CD4-positive, alpha-beta T cell treated with Interleukin-1 beta for 1 hour (primary cell): ENCODE data around the gene PLA2G4F.

ENCODE experiments used
- DNase-seq, 2 donors: peaks; one replicate each; pipeline ENCODE4 v3.0.0-alpha.2; 2020 to 2022

The PLA2G4F gene

DNA sequence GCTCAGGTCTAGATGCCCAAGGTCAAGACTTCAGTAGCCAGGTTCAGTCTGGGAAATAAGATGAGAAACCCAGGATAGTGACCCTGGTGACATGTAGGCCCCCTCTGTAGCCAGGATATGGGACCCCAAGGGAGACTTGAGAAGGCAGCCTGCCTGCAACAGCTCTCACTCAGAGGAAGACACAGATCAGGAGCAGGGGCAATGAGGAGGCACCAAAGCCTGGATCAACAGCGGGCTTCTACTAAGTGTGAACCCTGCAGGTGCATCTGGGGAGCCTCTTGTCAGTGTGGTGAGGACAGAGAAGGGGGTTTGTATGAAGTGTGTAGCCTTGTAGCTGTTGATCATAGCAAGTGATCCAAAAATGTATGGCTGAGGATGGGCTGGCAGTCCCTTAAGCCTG is 25.4 kb downstream of the PLA2G4F start:
- DNase-seq, result no peak

DNA sequence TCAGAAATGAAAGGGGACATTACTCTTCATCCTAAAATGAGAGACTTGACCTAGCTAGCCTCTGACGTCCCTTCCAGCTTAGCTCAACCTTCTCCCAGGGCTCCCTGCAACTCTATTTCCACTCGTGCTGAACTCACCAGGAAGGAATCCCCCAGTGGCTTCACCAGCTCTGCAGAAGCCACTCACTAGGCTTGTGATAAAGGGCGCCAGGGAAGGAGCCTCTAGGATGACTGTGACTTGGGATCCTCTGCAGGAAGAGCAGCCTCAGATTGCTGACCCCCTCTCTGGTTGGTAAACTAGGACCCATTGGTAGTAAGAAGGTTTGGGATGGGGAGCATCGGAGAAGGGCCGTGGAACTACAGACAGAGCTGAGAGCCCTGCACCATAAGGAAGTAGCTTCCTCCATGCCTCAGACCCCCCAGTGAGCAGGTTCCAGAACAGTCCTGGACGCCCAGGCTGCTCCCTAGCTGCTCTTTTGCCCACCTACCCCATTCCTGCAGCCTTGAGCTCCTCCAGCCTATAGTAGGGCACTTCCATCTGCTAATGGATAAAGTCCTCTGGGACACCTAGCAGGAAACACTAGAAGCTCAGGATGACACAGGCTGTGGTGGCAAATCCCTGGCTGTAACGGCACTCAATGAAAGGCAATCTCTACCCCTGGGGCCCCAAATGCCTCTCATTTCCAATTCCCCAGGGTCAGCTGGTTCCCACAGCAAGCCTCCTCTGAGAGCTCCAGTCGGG is 26.0 kb downstream of the PLA2G4F start:
- DNase-seq, result no peak

DNA sequence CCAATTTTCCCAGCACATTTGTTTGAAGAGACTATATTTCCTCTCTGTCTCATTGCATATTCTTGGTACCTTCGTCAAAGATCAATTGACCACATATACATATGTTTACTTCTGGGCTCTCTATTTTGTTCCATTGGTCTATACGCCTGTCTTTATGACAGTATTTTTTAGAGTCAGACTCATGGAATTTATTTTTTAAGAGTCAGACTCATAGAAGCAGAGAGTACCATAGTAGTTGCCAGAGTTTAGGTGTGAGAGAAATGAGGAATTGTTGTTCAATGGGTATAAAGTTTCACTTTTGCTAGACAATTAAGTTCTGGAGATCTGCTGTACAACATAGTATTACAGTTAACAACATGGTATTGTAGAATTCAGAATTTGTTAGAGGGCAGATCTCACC is 27.1 kb downstream of the PLA2G4F start:
- DNase-seq, result no peak

GRCh38 chr15:42128476-42128875 is 28.0 kb downstream of the PLA2G4F start:
- DNase-seq, result no peak

- DNase-seq, result no peak
Measured at GRCh38 chr15:42123546-42123945, 32.9 kb downstream of the PLA2G4F start.

DNA sequence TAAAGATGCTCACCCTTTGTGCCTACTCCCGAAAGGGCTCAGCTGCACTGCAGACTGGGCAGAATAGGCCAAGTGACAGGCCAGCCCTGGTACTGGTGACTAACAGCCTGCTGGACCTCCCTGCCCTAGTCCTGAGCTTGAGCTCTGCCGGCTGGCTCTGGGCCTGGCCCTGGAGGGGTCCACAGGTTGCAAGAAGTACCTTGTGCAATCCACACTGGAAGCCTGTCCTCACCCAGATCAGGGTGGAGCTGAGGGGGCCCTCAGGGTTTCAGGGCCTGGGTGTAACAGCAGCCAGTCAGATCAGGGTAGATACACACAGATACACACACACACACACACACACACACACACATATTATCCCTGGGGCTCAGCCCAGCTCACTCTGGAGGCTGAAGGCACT is 34.8 kb downstream of the PLA2G4F start:
- no peak for DNase-seq

- no peak for DNase-seq
Measured at GRCh38 chr15:42121021-42121420, 35.4 kb downstream of the PLA2G4F start.

DNA sequence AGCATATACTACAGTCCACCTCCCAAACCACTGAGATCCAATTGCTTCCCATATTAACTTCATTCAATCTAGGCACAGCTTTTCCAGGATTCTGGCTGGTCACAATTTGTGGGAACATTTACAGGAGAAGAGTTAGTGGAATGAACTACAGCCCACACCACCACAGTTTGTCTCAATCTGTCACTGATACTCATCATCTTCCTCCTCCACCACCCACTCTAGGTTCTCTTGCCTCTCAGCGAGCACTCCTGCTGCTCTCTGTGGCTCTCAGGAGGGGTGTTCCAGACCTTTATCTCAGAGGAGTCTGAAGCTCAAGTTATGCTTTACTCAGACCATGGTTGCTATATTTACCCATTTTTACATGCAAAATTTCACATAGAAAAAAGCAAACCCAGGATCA is 36.2 kb downstream of the PLA2G4F start:
- DNase-seq, result no peak

GRCh38 chr15:42119446-42119760 is 37.0 kb downstream of the PLA2G4F start:
- no peak for DNase-seq

DNA sequence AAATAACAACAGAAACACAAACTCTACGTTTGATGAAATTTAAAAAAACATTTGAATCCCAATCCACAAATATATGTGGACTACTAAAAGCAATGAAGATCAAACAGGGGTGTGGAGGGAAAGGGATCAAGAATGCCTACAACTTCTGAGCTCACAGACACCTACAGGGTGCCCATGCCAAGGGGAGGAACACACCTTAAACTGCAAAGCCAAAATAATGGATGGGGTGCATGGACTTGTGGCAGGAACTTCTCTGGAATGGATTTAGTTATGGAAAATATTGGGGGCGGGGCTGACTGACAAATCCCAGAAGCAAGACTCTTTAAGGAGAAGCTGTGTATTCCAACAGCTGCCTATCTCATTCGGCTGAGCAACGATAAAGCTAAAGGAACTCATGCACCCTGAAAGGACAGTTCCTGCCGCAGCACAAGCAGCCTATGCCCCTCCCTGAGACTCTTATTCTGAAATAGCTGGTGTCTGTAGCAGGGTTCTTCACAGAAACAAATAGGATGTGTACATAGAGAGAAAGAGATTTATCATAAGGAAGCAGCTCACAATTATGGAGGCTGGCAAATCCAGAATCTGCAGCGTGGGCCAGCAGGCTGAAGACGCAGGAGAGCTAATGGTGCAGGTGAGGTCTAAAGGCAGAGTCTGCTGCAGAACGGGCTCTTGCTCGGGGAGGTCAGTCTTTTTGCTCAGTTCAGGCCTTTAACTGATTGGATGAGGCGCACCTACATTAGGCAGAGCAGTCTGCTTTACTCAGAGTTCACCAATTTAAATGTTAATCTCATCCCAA is 37.6 kb downstream of the PLA2G4F start:
- DNase-seq, result no peak

DNA sequence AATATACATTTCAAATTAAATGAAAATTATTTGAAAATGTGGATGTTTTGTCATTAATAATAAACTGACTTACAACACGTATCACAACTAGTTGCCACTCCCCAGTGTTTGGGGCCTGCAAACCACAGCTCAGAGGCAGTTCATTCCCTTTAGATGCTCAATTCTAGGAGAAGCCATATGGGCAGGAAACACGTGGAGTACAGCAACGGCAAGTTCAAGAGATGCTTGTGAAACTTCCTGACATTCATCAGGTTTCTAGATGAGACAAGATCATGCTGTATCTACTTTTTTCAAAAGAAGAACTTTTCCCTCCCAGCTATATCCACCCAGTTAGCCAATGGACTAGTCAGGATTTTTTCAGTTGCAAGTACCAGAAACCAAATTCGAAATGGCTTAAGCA is 44.5 kb downstream of the PLA2G4F start:
- no peak for DNase-seq

DNA sequence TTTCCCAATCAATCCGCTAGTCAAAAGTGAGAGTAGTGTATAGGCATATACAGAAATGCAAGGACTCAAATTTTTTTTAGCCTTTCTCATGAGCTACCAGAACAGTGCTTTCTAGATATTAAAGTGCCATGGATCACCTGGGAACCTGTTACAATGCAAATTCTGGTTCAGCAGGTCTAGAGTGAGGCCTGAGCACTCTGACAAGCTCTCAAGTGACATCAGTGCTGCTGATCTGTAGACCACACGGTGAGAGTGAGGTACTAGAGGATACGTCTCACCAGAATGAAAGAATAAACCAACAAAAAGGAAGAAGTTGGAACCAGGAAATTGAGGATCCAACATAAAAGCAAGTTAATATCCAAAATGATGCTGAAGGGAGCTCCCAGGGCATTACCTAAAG is 46.1 kb downstream of the PLA2G4F start:
- DNase-seq, result no peak

- DNase-seq, result no peak
Measured at GRCh38 chr15:42108806-42109205, 47.6 kb downstream of the PLA2G4F start.

DNA sequence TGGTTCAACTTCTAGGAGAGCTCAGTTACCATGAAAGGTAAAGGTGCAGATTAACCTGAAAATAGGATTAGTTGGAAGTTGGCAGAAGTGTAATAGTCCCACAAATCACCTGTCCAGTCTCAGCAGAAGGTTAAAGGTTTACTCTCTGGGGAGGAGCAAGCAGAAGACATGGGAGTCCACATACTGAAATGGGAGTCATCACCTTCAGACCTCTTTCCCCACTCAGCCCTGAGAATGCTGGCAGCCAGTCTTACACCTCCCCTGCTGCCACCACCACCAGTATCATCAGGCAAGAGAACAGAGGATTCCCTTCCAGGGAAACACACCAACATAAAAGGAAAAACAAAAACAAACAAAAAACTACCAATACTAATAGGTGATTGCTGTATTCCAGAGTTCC is 48.2 kb downstream of the PLA2G4F start:
- no peak for DNase-seq

DNA sequence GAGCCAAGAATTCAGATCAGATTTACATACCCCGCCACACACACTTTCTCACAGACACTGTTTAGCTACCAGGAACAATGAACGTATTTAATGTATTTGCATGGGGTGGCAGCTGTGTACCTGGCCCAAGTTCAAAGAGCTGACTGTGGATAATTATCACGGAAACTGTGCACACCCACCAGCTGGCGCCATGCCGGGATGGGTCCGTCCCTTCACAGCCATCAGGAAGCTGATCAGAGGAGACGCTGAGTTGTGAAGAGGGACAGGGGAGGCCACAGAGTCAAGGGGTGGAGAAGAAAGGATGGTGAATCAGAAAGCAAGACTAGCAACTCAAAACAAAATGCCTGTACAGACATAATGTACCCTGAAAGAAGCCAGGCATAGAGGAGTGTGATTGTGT is 49.0 kb downstream of the PLA2G4F start:
- DNase-seq, result no peak

DNA sequence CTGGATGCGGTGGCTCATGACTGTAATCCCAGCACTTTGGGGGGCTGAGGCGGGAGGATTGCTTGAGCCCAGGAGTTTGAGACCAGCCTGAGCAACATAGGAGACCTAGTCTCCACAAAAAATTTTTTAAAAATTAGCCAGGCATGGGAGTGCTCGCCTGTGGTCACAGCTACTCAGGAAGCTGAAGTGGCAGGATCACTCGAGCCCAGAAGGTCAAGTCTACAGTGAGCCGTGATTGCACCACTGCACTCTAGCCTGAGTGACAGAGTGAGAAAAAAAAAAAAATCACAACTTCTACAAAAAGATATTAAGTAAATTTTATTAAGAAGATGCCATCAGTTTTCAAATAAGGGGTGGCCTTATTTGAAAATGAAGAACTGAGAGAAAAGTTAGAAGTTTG is 50.1 kb downstream of the PLA2G4F start:
- no peak for DNase-seq

- no peak for DNase-seq
Measured at GRCh38 chr15:42104095-42104891, 52.1 kb downstream of the PLA2G4F start.

GRCh38 chr15:42102646-42103235 is 53.7 kb downstream of the PLA2G4F start:
- DNase-seq, result no peak

DNA sequence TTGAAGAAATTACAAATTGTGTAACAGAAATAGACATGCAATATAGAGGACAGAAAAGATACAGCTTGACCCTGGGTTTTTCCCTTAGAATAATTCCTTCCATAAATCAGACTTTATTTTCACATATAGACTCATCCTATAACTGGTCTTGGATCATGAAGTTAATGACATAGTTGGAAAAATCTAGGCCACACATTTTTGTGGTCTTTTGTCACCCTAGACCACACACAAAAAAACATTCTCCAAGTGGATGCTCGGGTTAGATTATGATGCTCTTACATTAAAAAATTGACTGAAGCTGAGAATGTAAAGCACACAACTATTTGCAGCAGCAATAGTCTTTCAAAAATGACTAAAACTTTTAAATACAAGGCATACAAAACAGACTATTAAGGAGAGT is 54.6 kb downstream of the PLA2G4F start:
- no peak for DNase-seq

GRCh38 chr15:42100021-42100800 is 56.2 kb downstream of the PLA2G4F start:
- peak in 1 of 2 donors; percentile 32 for DNase-seq

GRCh38 chr15:42097018-42097417 is 59.4 kb downstream of the PLA2G4F start:
- no peak for DNase-seq

DNA sequence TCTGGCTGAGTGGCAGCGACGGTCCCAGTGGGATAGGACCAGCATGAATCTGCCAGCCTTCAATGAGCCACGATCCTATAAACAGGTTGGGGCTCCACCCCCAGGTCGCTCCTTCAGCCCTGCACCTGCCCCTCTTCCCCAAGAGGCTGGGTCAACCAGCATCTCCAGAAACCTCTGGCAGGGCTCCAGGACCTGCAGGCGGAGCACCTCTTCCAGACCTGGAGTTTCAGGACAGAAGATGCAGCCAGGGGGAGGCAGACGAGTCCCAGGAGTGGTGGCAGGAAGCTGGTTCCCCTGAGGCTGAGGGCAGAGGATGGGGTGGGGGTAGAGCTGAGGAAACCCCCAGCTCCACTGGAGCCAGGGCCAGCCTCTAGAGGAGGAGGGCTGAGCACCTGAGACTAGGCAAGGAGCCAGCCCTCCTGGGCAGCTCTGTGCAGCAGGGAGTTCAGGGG is 61.9 kb downstream of the PLA2G4F start, which contains the start of gene PLA2G4D:
Gene PLA2G4D, minus strand, starts transcription at position 51 of the 452 bp plus-strand sequence. CDS start 103 bp downstream, outside the sequence.
- DNase-seq, result no peak
